Suprapubic skin (tissue), 4 donors: ENCODE measurements around the gene RGS11. TPM values are rescaled to one million over a fixed set of nuclear protein-coding genes. Genes with fewer than 3 reads are reported as not detected.

Source experiments
- DNase-seq, 2 donors: peaks; one replicate each; pipeline ENCODE4 v3.0.0-alpha.2; 2019; ENCODE audit warnings: low spot score in 2 of 2
- H3K27ac ChIP-seq: fragments of 200-600 bp; sonication (generic); one replicate; pipeline ENCODE4 v1.5.1; 2019
- H3K27me3 ChIP-seq: fragments of 200-600 bp; sonication (generic); one replicate; pipeline ENCODE4 v1.5.1; 2019
- H3K36me3 ChIP-seq: fragments of 200-600 bp; sonication (generic); one replicate; pipeline ENCODE4 v1.5.1; 2019
- H3K4me1 ChIP-seq: fragments of 200-600 bp; sonication (generic); one replicate; pipeline ENCODE4 v1.5.1; 2019
- H3K4me3 ChIP-seq: fragments of 200-600 bp; sonication (generic); one replicate; pipeline ENCODE4 v1.5.1; 2019; ENCODE audit warnings: mild to moderate bottlenecking
- H3K9me3 ChIP-seq: fragments of 200-600 bp; sonication (generic); one replicate; pipeline ENCODE4 v1.5.1; 2019
- EP300 ChIP-seq: sonication (generic); formaldehyde crosslinking; IDR thresholded peaks from one replicate; pipeline ENCODE4 v1.6.1; 2017; ENCODE audit warnings: antibody characterized with exemption
- POLR2A ChIP-seq, 2 donors: fragments of 450-650 bp; IDR thresholded peaks; one replicate each; pipeline ENCODE4 v1.6.1; 2017; ENCODE audit warnings: antibody characterized with exemption in 2 of 2, mild to moderate bottlenecking in 2 of 2, moderate library complexity in 2 of 2
- POLR2AphosphoS5 ChIP-seq, 3 donors: sonication (generic); formaldehyde crosslinking; IDR thresholded peaks; one replicate each; pipeline ENCODE4 v1.6.1; 2017; ENCODE audit warnings: antibody characterized with exemption in 3 of 3
- WGBS: methylation state at CpG from one replicate; pipeline ENCODE4 v1.1.5; 2018; 5-methylcytosine and 5-hydroxymethylcytosine counted together
- total RNA-seq, 4 donors: library from RNA; depleted of rRNA; stranded (reverse); fragments of >200 nt; gene quantifications; one replicate each; pipeline ENCODE4 v1.1.0, GENCODE V29; 2016
- TF ChIP-seq, protein P1 (sequence below), 2 donors: fragments of 200-600 bp in 1 of 2; fragments of 450-650 bp in 1 of 2; sonication (generic) in 1 of 2; IDR thresholded peaks; one replicate each; pipeline ENCODE4 v1.5.1; 2016 to 2019; ENCODE audit warnings: antibody characterized with exemption in 2 of 2, mild to moderate bottlenecking in 1 of 2, moderate library complexity in 1 of 2

RGS11 gene
- total RNA-seq, 4 donors from 2014 or later = 0.30 to 1.5 (median 0.59) TPM

- no peak for DNase-seq
- WGBS = 49% methylated on average over 19 of the region's 19 CpGs
- no peaks in the 10 kb centered on the region for H3K9me3 ChIP-seq
- H3K27ac ChIP-seq = no peak overlapping the region
- no peaks in the 10 kb centered on the region for H3K27me3 ChIP-seq
- no peak overlapping the region for H3K4me3 ChIP-seq
- TF ChIP-seq EP300 (no peak), POLR2AphosphoS5 (IDR thresholded peaks at IDR 0.05) (no peak), POLR2A (IDR thresholded peaks at IDR 0.05) (no peak)
- TF ChIP-seq, protein P1, sequence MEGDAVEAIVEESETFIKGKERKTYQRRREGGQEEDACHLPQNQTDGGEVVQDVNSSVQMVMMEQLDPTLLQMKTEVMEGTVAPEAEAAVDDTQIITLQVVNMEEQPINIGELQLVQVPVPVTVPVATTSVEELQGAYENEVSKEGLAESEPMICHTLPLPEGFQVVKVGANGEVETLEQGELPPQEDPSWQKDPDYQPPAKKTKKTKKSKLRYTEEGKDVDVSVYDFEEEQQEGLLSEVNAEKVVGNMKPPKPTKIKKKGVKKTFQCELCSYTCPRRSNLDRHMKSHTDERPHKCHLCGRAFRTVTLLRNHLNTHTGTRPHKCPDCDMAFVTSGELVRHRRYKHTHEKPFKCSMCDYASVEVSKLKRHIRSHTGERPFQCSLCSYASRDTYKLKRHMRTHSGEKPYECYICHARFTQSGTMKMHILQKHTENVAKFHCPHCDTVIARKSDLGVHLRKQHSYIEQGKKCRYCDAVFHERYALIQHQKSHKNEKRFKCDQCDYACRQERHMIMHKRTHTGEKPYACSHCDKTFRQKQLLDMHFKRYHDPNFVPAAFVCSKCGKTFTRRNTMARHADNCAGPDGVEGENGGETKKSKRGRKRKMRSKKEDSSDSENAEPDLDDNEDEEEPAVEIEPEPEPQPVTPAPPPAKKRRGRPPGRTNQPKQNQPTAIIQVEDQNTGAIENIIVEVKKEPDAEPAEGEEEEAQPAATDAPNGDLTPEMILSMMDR (IDR thresholded peaks at IDR 0.05) = no peak
- H3K36me3 ChIP-seq = peaks cover 52% of the 10 kb centered on the region
- H3K4me1 ChIP-seq = peaks cover 10% of the 10 kb centered on the region
These were observed 30.3 kb upstream of the RGS11 start for GRCh38 chr16:305916-306626.

DNA sequence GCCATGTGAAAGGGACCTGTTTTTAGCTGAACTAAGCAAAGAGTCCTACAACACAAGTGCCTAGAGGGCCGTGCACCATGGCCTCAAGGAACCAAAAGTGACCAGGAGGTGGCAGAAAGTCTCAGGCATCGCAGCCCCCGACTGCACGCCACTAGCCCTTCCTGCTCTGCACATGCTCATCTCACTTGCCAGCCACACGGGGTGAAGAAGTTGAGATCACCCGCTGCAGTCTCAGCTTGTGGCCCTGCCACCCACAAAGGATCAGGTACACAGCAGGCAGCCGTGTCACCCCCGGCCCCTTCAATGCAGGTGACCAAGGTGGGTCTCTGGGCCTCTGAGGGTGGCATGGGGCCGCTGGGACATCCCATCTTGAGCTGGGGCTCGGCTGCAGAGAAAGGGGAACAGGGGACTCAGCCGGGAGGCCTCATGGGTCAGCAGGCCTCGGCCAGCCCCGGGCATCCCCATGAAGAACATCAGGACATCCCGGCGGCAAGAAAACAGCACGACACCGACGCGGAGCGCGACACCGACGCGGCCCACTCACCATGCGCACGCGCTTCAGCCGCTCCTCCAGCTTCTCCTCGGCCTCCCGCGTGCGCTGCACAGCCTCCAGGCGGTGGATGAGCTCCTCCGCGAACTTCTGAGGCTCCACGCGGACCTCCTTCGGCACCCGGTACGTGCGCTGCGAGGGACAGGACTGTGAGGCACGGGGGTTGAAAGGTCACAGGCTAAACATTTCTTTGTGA, 28.2 kb upstream of the RGS11 start:
- H3K27me3 ChIP-seq = no peaks in the 10 kb centered on the region
- TF ChIP-seq POLR2AphosphoS5 (IDR thresholded peaks at IDR 0.05) = no peak
- WGBS = 90% methylated on average over 43 of the region's 43 CpGs
- no peak overlapping the region for H3K27ac ChIP-seq
- H3K4me1 ChIP-seq = peaks cover 10% of the 10 kb centered on the region
- H3K36me3 ChIP-seq = peaks cover 44% of the 10 kb centered on the region
- no peak overlapping the region for H3K4me3 ChIP-seq
- no peak for DNase-seq
- H3K9me3 ChIP-seq = no peaks in the 10 kb centered on the region

DNA sequence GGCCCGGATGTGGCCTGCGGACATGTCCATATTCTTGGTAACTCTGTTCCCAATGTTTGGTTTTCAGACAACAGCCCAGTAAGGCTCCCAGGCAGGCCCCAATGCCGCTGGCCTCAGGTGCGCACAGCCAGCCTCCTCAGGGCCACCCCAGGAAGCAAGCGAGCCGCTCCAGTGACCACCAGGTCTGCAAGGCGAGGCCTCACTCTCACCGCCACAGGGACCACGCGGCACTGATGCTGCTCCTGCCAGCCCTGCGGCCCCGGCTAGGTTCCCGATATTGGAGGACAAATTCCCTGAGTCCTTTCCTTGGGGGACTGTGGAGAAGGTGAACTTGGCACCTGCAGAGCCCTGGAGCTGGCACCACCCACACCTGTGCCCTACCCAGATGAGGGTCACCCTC, 26.2 kb upstream of the RGS11 start:
- no peak for DNase-seq
- H3K4me3 ChIP-seq = no peak overlapping the region
- no peaks in the 10 kb centered on the region for H3K9me3 ChIP-seq
- H3K27ac ChIP-seq = no peak overlapping the region
- H3K36me3 ChIP-seq = peaks cover 44% of the 10 kb centered on the region
- TF ChIP-seq, protein P1 (IDR thresholded peaks at IDR 0.05) = no peak
- no peak for TF ChIP-seq EP300
- TF ChIP-seq POLR2A (IDR thresholded peaks at IDR 0.05) = no peak
- no peak for TF ChIP-seq POLR2AphosphoS5 (IDR thresholded peaks at IDR 0.05)
- no peaks in the 10 kb centered on the region for H3K27me3 ChIP-seq
- H3K4me1 ChIP-seq = peaks cover 8% of the 10 kb centered on the region
- WGBS = 93% methylated on average over 10 of the region's 13 CpGs

DNA sequence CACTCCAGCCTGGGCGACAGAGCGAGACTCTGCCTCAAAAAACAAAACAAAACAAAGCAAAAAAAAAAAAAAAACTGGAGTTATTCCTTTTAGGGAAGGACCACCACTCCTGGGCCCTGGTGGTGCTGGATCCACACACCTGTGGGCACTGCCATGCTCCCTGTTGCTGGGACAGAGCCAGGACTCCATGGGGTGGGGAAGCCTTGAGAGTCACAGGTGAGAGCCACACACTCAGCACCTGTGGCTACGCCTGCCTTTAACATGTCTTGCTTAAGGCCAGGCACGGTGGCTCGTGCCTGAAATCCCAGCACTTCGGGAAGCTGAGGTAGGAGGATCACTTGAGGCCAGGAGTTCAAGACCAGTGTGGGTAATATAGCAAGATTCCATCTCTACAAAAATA, 25.5 kb upstream of the RGS11 start:
- Histone ChIP-seq H3K4me1 (peaks cover 1% of the 10 kb centered on the region), H3K9me3 (no peaks in the 10 kb centered on the region), H3K27ac (no peak overlapping the region), H3K4me3 (no peak overlapping the region), H3K27me3 (no peaks in the 10 kb centered on the region), H3K36me3 (peaks cover 46% of the 10 kb centered on the region)
- TF ChIP-seq POLR2A (IDR thresholded peaks at IDR 0.05) = no peak
- TF ChIP-seq POLR2AphosphoS5 (IDR thresholded peaks at IDR 0.05) = no peak
- TF ChIP-seq, protein P1 (IDR thresholded peaks at IDR 0.05) = no peak
- no peak for TF ChIP-seq EP300
- no peak for DNase-seq
- WGBS = 94% methylated on average over 6 of the region's 6 CpGs

- WGBS = 95% methylated on average over 4 of the region's 32 CpGs
- Histone ChIP-seq H3K9me3 (no peaks in the 10 kb centered on the region), H3K27ac (no peak overlapping the region), H3K36me3 (peaks cover 45% of the 10 kb centered on the region), H3K4me3 (no peak overlapping the region), H3K4me1 (no peaks in the 10 kb centered on the region), H3K27me3 (no peaks in the 10 kb centered on the region)
- DNase-seq = no peak
- TF ChIP-seq POLR2A (IDR thresholded peaks at IDR 0.05) (no peak), POLR2AphosphoS5 (IDR thresholded peaks at IDR 0.05) (no peak), EP300 (no peak)
- TF ChIP-seq, protein P1 (IDR thresholded peaks at IDR 0.05) = no peak
These were observed 22.1 kb upstream of the RGS11 start for GRCh38 chr16:297832-298231.
